Stimulated activated naive B cell treated with anti-CD40 and anti-IgM and Interleukin-4, amounts not matched to agents 10 μg/mL and 1 μg/mL and 100 μg/mL, for 72 hours (primary cell): ENCODE results near the gene SLC22A5.
"Not testable (repeated sequence)": the region's sequence is repeated elsewhere in the genome, so short reads cannot be mapped to it uniquely, and the experiment has no call there.

ENCODE experiments used
- ATAC-seq, 2 donors: fragments of 150-1000 bp; cut with Tn5 transposase; replicated peaks; 2 replicates each; pipeline ENCODE4 v1.10.0; 2021; ENCODE audit warnings: moderate library complexity in 1 of 2
- DNase-seq: peaks from one replicate; pipeline ENCODE4 v3.0.0; 2021
- H3K27ac Mint-ChIP-seq: one replicate; pipeline ENCODE4 v1.8.0; 2022; ENCODE audit warnings: mild to moderate bottlenecking, mixed read lengths
- H3K27me3 Mint-ChIP-seq, 2 donors: one replicate each; pipeline ENCODE4 v1.8.0; 2022; ENCODE audit warnings: mixed read lengths in 2 of 2
- H3K36me3 Mint-ChIP-seq, 2 donors: one replicate each; pipeline ENCODE4 v1.8.0; 2022; ENCODE audit warnings: mixed read lengths in 2 of 2, mild to moderate bottlenecking in 1 of 2
- H3K4me1 Mint-ChIP-seq, 2 donors: one replicate each; pipeline ENCODE4 v1.8.0; 2022; ENCODE audit warnings: mixed read lengths in 2 of 2, mild to moderate bottlenecking in 1 of 2
- H3K4me3 Mint-ChIP-seq, 2 donors: one replicate each; pipeline ENCODE4 v1.8.0; 2022; ENCODE audit warnings: mild to moderate bottlenecking in 2 of 2, mixed read lengths in 2 of 2, moderate library complexity in 1 of 2
- H3K9me3 Mint-ChIP-seq, 2 donors: one replicate each; pipeline ENCODE4 v1.8.0; 2022; ENCODE audit warnings: mixed read lengths in 2 of 2, mild to moderate bottlenecking in 1 of 2

The SLC22A5 gene

GRCh38 chr5:132438267-132438645 is 68.7 kb downstream of the SLC22A5 start:
- H3K4me3 Mint-ChIP-seq, result not testable (repeated sequence)

GRCh38 chr5:132438917-132439316 is 69.4 kb downstream of the SLC22A5 start:
- Mint-ChIP-seq H3K9me3 (no peaks in the 10 kb centered on the region), H3K4me3 (no peak overlapping the region), H3K36me3 (peaks cover 6 to 9% of the 10 kb centered on the region in 2 donors), H3K27ac (no peak overlapping the region), H3K4me1 (peaks cover 52 to 74% of the 10 kb centered on the region in 2 donors), H3K27me3 (no peaks in the 10 kb centered on the region)
- DNase-seq (no peak), ATAC-seq (no peak)

More at GRCh38 chr5:132438267-132438645, 68.7 kb downstream of the SLC22A5 start:
- not testable (repeated sequence) for DNase-seq, H3K27me3 Mint-ChIP-seq, ATAC-seq, H3K36me3 Mint-ChIP-seq, H3K9me3 Mint-ChIP-seq, H3K27ac Mint-ChIP-seq
- H3K4me1 Mint-ChIP-seq, result peaks cover 48 to 72% of the 10 kb centered on the region in 2 donors

DNA sequence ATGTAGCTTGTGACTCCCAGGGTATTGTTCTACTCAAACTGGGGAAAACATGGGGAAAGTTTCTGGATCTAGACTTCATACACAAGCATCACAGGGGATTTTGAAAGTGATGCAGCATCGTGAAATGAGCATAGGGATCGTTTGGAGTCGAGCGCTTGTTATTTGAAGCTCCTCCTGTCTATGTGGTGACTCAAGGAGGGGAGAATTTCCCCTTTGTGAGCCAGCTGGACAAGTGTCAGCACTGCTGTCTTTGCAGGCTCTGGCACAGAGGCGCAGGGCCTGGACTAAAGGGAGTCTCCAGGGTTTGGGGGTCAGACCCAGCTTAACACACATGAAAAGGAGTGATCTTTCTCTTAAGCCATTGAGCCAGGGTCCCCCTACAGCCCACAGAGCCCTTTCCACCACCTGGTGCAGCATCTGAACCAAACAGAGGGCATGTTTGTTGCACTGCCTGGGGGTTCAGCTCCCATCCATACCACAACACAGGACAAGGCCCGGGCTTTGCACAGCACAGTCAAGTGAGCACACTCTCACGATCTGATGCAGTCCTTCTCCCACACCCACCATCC is 70.1 kb downstream of the SLC22A5 start:
- H3K27me3 Mint-ChIP-seq, result no peaks in the 10 kb centered on the region
- H3K4me3 Mint-ChIP-seq, result no peak overlapping the region
- peak overlapping the region; percentile 53 for H3K27ac Mint-ChIP-seq
- peaks cover 7 to 11% of the 10 kb centered on the region in 2 donors for H3K36me3 Mint-ChIP-seq
- no peak for DNase-seq
- no peaks in the 10 kb centered on the region for H3K9me3 Mint-ChIP-seq
- peaks cover 50 to 75% of the 10 kb centered on the region in 2 donors for H3K4me1 Mint-ChIP-seq
- peak in 1 of 2 donors; percentile 49 for ATAC-seq

DNA sequence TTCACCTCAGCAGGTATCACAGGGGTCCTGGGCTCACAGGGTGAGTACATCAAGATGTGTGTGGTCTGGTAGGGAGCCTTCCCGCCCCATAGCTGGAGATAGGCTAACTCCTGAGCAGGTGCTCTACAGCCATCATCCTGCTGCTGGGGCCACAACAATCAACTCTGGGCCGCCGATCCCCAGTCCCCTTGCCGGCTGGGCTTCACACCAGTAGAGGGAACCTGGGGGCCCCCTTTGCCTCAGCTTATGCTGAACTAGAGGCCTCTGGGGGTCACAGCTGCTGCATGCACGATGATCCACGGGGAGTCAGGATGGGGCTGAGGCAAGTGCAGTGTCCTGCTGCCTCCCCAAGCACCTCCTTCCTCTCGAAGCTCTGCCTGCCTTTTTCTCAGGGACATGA is 74.6 kb downstream of the SLC22A5 start:
- Mint-ChIP-seq H3K27me3 (no peaks in the 10 kb centered on the region), H3K4me1 (peaks cover 52 to 64% of the 10 kb centered on the region in 2 donors), H3K27ac (no peak overlapping the region), H3K4me3 (no peak overlapping the region), H3K36me3 (peaks cover 13 to 21% of the 10 kb centered on the region in 2 donors), H3K9me3 (no peaks in the 10 kb centered on the region)
- ATAC-seq, result no peak
- DNase-seq, result no peak
